IPS DF 4.7 (cell line): ENCODE results near the gene KCP.

Source experiments
- DNase-seq: peaks from one replicate; pipeline ENCODE4 v3.0.0-alpha.2; 2013; ENCODE audit warnings: low spot score; ENCODE audit errors: extremely low read depth

The KCP gene

DNA sequence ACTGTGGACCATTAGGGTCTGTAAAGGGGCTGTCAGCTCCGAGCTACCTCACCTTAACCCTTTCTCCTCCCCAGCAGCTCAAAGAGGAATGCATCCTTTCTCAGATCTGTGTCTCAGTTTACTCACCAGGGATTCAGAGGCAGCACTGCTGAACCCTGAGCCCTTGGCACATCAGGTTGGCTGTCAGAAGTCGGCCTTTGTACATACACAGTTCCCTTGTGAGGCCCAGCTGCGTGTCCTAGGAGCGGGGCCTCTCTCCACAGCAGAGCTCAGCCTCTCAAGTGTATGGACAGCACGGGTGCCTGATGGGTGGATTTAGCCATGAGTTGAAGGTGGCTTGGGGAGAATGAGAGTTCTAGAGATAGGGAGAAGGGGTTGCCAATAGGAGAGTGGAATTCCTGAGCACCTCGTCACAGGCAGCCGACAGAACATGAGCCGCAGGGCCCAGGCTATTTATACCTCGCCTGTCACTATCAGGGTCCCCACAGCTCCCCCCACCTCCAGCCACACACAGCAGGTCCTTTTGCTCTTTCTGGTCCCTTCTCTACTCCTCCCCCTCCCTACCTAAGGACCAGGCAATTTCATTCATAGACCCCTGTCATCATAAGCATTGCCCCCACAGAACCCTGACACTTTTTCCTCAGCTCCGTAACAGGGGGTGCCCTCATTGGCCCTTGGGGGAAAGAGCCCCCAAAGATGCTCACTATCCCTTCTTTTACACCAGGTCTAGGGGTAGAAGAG lies 82.4 kb downstream of the KCP start:
- no peak for DNase-seq

GRCh38 chr7:128827248-128827958 lies 83.1 kb downstream of the KCP start:
- DNase-seq, result no peak

GRCh38 chr7:128826916-128827247 lies 83.6 kb downstream of the KCP start:
- no peak for DNase-seq
